Measurements from ENCODE around the gene HCRTR1. TPM values are rescaled to one million over a fixed set of nuclear protein-coding genes. Genes with fewer than 3 reads are reported as not detected.
"Not testable (repeated sequence)": the region's sequence is repeated elsewhere in the genome, so short reads cannot be mapped to it uniquely, and the experiment has no call there.

The HCRTR1 gene
- total RNA-seq, 2 donors from 2014 or later, result not detected

DNA sequence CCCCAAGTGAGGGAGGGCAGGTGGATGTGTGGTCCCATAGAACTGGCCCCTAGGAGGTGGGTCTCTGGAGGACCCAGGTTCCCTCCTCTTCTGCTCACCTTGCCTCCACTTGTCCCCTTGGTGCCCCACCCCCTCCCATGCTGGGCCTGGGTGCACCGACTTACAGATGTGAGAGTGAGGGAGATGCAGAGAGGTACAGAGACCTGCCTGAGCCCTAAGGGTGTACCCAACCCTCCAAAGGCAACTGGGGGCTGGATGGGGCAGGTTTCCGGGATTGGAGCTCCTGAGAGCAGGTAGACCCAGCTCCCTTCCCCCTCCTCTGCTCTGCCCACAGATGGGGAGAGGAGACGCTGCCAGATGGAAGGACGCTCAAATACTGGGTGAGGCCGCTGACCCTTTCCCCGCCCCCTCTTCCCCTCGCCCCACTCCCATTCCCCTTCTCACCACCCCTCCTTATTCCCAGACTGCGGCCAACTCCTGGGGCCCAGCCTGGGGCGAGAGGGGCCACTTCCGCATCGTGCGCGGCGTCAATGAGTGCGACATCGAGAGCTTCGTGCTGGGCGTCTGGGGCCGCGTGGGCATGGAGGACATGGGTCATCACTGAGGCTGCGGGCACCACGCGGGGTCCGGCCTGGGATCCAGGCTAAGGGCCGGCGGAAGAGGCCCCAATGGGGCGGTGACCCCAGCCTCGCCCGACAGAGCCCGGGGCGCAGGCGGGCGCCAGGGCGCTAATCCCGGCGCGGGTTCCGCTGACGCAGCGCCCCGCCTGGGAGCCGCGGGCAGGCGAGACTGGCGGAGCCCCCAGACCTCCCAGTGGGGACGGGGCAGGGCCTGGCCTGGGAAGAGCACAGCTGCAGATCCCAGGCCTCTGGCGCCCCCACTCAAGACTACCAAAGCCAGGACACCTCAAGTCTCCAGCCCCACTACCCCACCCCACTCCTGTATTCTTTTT, 30.8 kb upstream of the HCRTR1 start:
- WGBS, result 82% methylated on average over 27 of the region's 47 CpGs
- TF ChIP-seq, protein P1, sequence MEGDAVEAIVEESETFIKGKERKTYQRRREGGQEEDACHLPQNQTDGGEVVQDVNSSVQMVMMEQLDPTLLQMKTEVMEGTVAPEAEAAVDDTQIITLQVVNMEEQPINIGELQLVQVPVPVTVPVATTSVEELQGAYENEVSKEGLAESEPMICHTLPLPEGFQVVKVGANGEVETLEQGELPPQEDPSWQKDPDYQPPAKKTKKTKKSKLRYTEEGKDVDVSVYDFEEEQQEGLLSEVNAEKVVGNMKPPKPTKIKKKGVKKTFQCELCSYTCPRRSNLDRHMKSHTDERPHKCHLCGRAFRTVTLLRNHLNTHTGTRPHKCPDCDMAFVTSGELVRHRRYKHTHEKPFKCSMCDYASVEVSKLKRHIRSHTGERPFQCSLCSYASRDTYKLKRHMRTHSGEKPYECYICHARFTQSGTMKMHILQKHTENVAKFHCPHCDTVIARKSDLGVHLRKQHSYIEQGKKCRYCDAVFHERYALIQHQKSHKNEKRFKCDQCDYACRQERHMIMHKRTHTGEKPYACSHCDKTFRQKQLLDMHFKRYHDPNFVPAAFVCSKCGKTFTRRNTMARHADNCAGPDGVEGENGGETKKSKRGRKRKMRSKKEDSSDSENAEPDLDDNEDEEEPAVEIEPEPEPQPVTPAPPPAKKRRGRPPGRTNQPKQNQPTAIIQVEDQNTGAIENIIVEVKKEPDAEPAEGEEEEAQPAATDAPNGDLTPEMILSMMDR (IDR thresholded peaks at IDR 0.05), result no peak
- TF ChIP-seq POLR2AphosphoS5 (IDR thresholded peaks at IDR 0.05), result no peak
- no peak for TF ChIP-seq POLR2A (IDR thresholded peaks at IDR 0.05)
- H3K4me1 ChIP-seq (replicated peaks), result no peaks in the 10 kb centered on the region
- H3K36me3 ChIP-seq, result no peaks in the 10 kb centered on the region
- DNase-seq (ENCODE audit: low spot score), result no peak
- H3K4me3 ChIP-seq, result no peak overlapping the region
- intact Hi-C loops (cut with DNase I), result no loop called here
- H3K27ac ChIP-seq, result no peak overlapping the region
- no peaks in the 10 kb centered on the region for H3K27me3 ChIP-seq (replicated peaks; ENCODE audit: insufficient read depth)
- no peaks in the 10 kb centered on the region for H3K9me3 ChIP-seq

DNA sequence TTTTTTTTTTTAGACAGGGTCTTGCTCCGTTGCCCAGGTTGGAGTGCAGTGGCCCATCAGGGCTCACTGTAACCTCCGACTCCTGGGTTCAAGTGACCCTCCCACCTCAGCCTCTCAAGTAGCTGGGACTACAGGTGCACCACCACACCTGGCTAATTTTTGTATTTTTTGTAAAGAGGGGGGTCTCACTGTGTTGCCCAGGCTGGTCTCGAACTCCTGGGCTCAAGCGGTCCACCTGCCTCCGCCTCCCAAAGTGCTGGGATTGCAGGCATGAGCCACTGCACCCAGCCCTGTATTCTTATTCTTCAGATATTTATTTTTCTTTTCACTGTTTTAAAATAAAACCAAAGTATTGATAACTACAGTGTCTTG, 30.2 kb upstream of the HCRTR1 start:
- DNase-seq (ENCODE audit: low spot score); H3K27me3 ChIP-seq (replicated peaks; ENCODE audit: insufficient read depth); intact Hi-C loops (cut with DNase I); H3K9me3 ChIP-seq; H3K4me1 ChIP-seq (replicated peaks); H3K36me3 ChIP-seq; H3K4me3 ChIP-seq: not testable (repeated sequence)
- H3K27ac ChIP-seq, result peak overlapping the region; percentile 64 to 80
- WGBS, result 97% methylated on average over 5 of the region's 5 CpGs

DNA sequence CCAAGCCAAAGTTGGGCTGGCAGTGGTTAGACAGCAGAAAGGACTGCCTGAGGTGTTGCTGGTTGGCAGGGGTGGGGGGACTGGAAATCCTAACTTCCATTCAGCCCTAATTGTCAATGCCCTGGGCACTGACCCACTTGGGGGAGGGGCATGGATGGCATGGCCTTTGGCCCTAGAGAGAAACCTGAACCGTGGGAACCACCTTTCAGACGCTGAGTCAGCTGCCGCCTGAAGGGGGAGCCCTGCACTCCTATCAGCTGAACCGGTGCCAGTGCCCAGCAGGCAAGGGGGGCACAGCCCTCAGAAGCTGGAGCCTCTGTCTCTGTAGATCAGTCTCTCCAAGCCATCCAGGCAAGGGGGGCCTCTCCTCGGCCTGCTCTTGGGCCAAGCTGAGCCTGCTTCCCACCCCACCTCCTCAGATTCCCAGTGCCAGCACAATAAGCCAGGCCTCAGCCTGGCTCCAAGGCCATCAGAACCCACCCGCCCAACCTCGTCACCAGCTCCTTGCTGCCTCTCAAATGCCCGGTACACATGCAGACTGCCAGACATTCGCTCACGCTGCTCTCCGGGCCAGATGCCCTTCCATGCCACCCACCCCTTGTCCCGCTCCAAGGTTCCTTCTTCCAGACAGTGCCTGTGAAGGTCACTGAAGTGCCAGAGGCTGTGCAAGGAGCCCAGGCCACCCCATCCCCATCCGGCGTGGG, 29.6 kb upstream of the HCRTR1 start:
- Histone ChIP-seq H3K4me1 (replicated peaks) (no peaks in the 10 kb centered on the region), H3K4me3 (no peak overlapping the region), H3K9me3 (no peaks in the 10 kb centered on the region), H3K27ac (peak overlapping the region; percentile 64 to 80), H3K27me3 (replicated peaks; ENCODE audit: insufficient read depth) (no peaks in the 10 kb centered on the region), H3K36me3 (no peaks in the 10 kb centered on the region)
- TF ChIP-seq, protein P1 (IDR thresholded peaks at IDR 0.05), result peak in 3 of 4 experiments; percentile 18 to 61 (median 45)
- no peak for TF ChIP-seq POLR2AphosphoS5 (IDR thresholded peaks at IDR 0.05)
- peak; percentile 39 for DNase-seq (ENCODE audit: low spot score)
- intact Hi-C loops (cut with DNase I), result no loop called here
- 52% methylated on average over 14 of the region's 14 CpGs for WGBS

DNA sequence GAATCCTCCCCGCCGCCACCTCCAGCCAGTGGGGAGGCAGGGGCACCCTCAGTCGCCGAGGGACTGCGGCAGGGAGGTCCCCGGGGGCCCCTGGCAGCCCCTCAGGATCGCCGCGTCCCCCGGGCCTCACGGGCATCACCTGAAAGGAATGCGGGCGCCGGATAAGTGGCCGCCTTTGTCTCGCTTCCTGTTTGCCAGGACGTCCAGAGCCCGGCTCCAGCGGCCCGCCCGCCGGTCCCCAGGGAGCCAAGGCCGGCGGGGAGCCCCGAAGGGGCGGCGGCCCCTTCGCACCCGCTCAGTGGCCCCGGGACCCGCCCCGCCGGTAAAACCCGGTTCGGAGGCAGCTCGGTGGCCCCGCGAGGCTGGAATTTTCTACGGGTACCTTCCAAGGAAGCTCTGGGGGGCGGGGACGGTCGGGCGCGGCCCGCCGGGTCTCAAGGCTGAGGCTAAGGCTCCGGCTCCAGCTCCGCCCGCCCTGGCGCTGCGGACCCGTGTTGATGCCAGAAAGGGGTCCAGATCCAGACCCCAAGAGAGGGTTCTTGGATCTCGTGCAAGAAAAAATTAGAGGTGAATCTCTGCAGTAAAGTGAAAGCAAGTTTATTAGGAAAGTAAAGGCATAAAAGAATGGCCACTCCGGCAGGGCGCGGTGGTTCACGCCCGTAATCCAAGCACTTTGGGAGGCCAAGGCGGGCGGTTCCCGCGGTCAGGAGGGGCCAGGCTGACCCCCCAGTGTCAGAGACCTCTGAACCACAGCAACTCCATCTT, 28.6 kb upstream of the HCRTR1 start:
- 13% methylated on average over 61 of the region's 62 CpGs for WGBS
- Histone ChIP-seq H3K27ac (peak overlapping the region; percentile 64 to 80), H3K4me3 (peak overlapping the region; percentile 29 to 33), H3K4me1 (replicated peaks) (no peaks in the 10 kb centered on the region), H3K36me3 (no peaks in the 10 kb centered on the region), H3K9me3 (no peaks in the 10 kb centered on the region), H3K27me3 (replicated peaks; ENCODE audit: insufficient read depth) (no peaks in the 10 kb centered on the region)
- no peak for DNase-seq (ENCODE audit: low spot score)
- intact Hi-C loops (cut with DNase I), result no loop called here
- TF ChIP-seq POLR2A (IDR thresholded peaks at IDR 0.05) (no peak), POLR2AphosphoS5 (IDR thresholded peaks at IDR 0.05) (no peak)
- TF ChIP-seq, protein P1 (IDR thresholded peaks at IDR 0.05), result no peak
